Activated gamma-delta T cell (primary cell): ENCODE measurements around the gene UQCC2.

Experiments used
- DNase-seq: peaks from one replicate; lab custom pipeline; 2025; lab: John Stamatoyannopoulos, UW
- total RNA-seq, 2 donors: gene quantifications; one replicate each; lab custom pipeline; 2026; lab: John Stamatoyannopoulos, UW

UQCC2 gene
- 26.3 to 30.1 reads per million in 2 donors for total RNA-seq

- DNase-seq: peak; percentile 95
Measured at GRCh38 chr6:33711140-33712129, at the start of gene UQCC2. Gene UQCC2 (minus strand): TSS chr6:33711700. CDS start chr6:33711686, 14 bp downstream.

DNA sequence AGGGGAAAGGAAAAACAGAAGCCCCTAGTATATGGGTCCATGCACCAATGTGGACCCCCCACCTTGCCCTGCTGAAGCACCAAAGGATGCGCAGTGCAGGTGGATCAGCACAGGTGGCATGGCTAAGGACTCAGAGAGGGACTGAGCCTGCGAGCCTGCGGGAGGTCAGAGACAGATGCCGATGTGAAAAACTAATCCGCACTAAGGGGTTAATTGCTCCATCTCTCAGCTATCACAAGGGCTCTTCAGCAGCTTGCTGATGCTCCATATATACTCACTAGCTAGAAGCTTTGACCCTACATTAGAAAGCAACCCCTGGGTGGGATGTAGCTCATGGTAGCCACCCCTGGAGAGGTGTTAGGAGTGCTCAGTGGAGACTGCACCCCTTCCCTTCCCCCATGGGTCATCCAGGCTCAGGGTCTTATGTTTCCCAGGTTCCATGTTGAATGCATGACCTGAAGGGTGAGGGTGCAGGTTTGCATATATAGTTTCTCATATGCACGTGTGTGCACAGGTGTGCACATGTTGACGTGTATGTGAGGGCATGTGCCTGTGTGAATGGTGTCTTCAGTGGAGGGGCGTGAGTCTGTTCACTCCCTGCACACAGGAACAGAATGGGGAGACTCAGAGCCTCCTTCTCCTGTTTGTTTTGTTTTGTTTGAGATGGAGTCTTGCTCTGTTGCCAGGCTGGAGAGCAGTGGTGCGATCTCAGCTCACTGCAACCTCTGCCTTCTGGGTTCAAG is 48.6 kb upstream of the UQCC2 start:
- no peak for DNase-seq

GRCh38 chr6:33758815-33759216 is 47.3 kb upstream of the UQCC2 start:
- DNase-seq: no peak

GRCh38 chr6:33757906-33758305 is 46.4 kb upstream of the UQCC2 start:
- no peak for DNase-seq

DNA sequence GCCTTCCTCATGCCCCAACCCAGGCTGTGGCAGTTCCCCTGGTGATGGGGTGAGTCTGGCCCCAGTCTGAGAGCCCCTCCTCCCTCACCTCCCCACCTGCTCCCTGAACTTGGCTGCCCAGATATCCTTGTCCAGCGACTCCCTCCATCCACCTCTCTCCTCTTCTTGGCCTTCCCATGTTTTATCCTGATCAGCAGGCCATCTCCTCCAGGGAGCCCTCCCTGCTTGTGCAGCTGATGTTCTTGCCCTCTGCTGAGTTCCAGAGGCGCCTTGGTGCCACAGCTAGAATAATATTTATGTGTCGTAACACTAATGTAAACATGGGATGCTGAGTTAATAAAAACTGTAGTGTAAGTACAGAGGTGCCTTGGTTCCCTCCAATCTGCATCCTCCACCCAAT is 45.6 kb upstream of the UQCC2 start:
- no peak for DNase-seq

GRCh38 chr6:33756211-33756954 is 44.9 kb upstream of the UQCC2 start:
- DNase-seq: no peak

- no peak for DNase-seq
Measured at GRCh38 chr6:33755070-33755869, 43.8 kb upstream of the UQCC2 start.

GRCh38 chr6:33754222-33754621 is 42.7 kb upstream of the UQCC2 start:
- DNase-seq: no peak

DNA sequence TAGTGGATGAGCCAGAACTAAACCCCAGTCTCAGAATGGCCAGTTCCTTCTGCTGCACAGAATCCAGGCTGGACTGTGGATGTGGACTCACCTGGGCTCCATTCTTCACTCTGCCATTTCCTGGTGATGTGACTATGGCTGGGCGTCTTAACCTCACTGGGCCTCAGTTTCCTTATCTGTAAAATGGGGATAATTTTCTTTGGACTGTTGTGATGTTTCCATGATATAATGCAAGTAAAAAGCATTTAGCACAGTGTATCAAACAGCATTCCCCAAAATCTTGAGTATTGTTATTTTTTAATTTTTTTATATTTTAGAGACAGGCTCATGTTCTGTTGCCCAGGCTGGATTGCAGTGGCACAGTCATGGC is 41.1 kb upstream of the UQCC2 start:
- DNase-seq: no peak

- DNase-seq: no peak
Measured at GRCh38 chr6:33751771-33752645, 40.5 kb upstream of the UQCC2 start.

GRCh38 chr6:33750244-33750991 is 38.9 kb upstream of the UQCC2 start:
- DNase-seq: no peak

- no peak for DNase-seq
Measured at GRCh38 chr6:33749401-33749800, 37.9 kb upstream of the UQCC2 start.

DNA sequence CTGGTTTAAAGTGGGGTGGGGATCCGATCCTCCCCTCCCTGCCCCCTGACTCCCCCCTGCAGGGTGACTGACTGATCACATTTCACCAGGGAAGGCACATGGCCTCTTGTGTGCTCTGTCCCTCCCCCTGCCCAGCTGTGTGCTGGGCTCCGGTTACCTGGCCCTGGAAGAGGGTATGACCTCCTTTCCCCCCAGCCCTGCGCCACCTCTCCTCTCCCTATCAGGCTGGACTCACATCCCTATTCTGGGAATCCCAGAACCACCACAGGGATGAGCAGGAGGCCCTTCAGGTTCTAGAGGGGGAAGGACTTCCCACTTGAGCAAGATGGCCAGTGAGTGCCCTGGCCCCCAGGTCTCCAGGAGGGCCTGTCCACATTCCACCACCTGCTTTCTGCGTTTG is 37.3 kb upstream of the UQCC2 start:
- DNase-seq: no peak

DNA sequence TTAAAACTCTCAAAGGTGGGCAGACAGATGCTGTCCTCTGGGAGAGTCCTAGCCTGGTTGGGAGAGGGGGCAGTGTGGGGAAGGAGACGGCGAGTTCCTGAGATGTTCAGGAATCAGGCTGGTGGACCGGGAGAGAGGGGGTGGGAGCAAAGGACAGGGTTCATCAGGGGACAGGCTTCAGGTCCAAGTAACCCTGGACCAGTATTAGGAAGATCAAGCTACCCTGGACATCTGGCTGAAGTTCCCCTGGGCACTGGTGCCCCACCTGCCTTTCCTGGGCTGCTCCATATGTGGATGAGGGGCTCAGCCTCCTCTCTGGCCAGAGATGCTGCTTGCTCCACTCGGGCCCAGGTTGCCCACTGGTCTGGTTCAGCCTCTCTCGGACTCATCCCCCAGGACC is 36.3 kb upstream of the UQCC2 start:
- DNase-seq: no peak

GRCh38 chr6:33746651-33747100 is 35.2 kb upstream of the UQCC2 start, which contains the start of gene IP6K3:
Gene IP6K3 (minus strand): TSS chr6:33746905. CDS start chr6:33735476, 11,429 bp downstream.
- no peak for DNase-seq

GRCh38 chr6:33746036-33746600 is 34.6 kb upstream of the UQCC2 start:
- DNase-seq: no peak

DNA sequence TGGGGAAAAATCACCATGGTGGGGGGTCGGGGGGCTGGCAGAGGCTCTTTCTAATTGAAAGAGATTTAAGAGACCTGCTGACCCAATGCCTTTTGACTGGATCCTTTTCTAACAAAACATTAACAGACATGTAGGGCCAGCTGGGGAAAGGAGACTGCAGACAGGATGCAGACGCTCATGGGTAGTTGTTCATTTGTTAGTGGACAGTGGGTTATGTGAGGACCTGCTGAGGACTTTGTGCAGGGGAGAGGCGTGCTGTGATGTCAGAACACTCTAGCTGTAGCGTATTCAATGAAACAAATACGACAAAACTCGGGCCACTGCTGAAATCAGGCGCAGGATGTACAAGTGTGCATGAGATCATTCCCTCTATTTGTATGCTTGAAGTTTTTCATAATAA is 34.0 kb upstream of the UQCC2 start:
- DNase-seq: no peak

DNA sequence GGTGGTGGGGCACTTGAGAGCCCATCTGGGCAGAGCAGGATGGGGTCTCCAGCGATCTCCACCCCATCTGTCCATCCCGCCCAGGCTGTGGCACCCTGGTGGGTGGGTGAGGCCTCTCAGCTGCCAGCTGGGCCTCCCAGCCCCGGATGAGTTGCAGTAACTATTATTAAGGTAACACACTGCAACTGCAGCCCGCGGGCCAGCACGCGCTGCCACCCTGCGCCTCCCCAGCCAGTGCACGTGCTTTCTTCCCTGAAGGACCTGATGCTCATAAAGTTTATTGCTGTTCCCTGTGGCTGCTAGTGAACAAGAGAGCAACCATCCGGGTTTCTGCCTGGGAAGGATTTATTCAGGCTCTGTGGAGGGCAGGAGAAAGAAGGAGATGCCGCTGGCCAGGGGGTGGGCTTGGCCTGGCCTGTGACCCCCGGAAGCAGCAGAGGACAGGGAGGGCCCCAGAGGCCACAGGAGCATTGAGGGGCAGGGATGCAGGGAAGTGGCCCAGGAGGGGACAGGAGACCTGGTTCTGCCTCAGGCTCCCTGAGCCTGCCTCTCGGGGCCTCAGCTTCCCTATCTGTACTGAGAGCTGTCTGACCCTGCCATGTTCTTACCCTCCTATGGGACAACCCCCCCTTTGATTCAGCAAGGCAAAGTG is 33.5 kb upstream of the UQCC2 start:
- DNase-seq: no peak
